ENCODE results near the gene PYY. TPM values are rescaled to one million over a fixed set of nuclear protein-coding genes. Genes with fewer than 3 reads are reported as not detected.

Gene PYY
- polyA plus RNA-seq, 1 donor: 36.2 TPM

GRCh38 chr17:43907425-43907981, 46.2 kb downstream of the PYY start, which contains the start of gene MPP2:
MPP2 (minus strand) TSS chr17:43907536; CDS start chr17:43904460, 3,076 bp downstream.
- Histone ChIP-seq H3K27ac (ENCODE audit: low read length) (peak within 1 kb of the TSS; percentile 48), H3K4me3 (ENCODE audit: low read length) (peak within 1 kb of the TSS; percentile 61), H3K4me1 (ENCODE audit: control insufficient read depth, insufficient read depth, low read length) (peaks cover 25% of the 10 kb centered on the region), H3K9me3 (ENCODE audit: control insufficient read depth, low read depth, low read length) (no peaks in the 10 kb centered on the region), H3K27me3 (ENCODE audit: control insufficient read depth, insufficient read depth, low read length) (peaks cover 67% of the 10 kb centered on the region), H3K36me3 (ENCODE audit: control insufficient read depth, insufficient read depth, low read length) (no peaks in the 10 kb centered on the region)
- WGBS (ENCODE audit: insufficient coverage, low lambda C conversion rate): 10% methylated on average over 4 of the region's 36 CpGs
- DNase-seq: peak in 1 of 2 donors; percentile 80

DNA sequence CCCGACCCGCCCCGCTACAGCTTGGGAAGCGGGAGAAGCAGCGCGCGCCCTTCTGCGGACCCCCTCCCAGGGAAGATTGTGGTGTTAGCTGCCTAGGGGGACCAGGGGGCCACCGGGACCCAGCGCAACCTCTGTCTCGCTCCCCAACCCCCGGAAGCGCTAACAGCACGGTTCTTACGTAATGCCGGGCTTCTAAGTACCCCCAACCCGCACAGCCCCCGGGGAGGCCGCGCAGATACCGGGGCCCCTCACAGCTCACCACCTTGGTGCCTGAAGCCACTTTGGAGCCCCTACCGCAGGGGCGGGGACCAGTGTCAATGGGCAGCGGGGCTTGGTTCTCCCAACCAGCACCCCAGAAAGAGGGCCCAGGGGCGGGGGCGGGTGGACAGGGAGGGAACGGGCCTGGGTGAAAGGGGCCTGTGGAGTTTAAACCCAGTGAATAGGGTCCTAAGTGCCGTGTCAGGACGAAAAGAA, 46.8 kb downstream of the PYY start:
- Histone ChIP-seq H3K27me3 (ENCODE audit: control insufficient read depth, insufficient read depth, low read length) (peaks cover 67% of the 10 kb centered on the region), H3K4me3 (ENCODE audit: low read length) (peak overlapping the region; percentile 61), H3K9me3 (ENCODE audit: control insufficient read depth, low read depth, low read length) (no peaks in the 10 kb centered on the region), H3K36me3 (ENCODE audit: control insufficient read depth, insufficient read depth, low read length) (no peaks in the 10 kb centered on the region), H3K4me1 (ENCODE audit: control insufficient read depth, insufficient read depth, low read length) (peaks cover 25% of the 10 kb centered on the region), H3K27ac (ENCODE audit: low read length) (peak overlapping the region; percentile 48)
- WGBS (ENCODE audit: insufficient coverage, low lambda C conversion rate): no CpG with 5 or more reads among the region's 29 CpGs
- DNase-seq: peak in 1 of 2 donors; percentile 17

DNA sequence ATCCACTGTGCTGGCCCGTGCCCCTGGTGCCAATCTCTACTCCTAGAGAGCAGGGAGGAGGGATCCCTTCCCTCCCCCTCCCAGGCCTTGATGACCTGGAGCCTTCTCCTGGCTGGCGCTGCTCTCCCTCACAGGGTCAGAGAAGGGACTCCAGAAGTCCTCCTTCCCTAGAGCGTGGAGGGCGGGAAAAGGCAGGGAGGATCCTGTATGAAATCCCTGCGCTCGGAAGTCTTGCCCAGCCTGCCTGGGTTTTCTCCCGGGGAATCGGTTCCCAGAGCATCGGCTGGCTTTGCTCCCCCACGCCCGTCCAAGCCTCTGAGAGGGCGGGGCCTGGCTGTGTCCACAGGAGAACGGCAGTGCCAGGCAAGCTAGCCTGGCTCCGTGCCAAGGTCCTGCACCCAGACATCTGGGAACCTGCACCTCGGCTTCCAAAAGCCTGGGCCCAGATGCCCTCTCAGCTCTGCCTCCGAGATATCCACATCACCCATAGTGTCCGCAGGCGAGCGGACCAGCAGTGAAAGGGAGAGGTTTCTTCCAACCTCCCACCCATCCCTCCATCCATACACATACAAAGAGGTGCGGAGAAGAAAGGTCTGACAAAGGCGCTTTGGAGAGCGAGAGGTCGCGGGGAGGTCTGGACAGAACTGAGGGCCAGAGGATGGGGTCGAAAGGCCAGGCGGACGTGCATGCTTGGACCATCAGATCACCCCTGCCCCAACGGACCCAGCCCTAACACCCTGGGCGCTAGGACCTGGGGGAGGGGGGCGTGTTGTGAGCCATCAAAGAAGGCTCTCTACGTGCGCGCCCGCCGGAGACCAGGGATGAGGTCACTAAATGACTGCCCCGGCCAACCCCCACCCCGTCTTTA, 47.5 kb downstream of the PYY start:
- Histone ChIP-seq H3K27ac (ENCODE audit: low read length) (peak overlapping the region; percentile 2), H3K9me3 (ENCODE audit: control insufficient read depth, low read depth, low read length) (no peaks in the 10 kb centered on the region), H3K27me3 (ENCODE audit: control insufficient read depth, insufficient read depth, low read length) (peaks cover 62% of the 10 kb centered on the region), H3K36me3 (ENCODE audit: control insufficient read depth, insufficient read depth, low read length) (no peaks in the 10 kb centered on the region), H3K4me1 (ENCODE audit: control insufficient read depth, insufficient read depth, low read length) (peaks cover 26% of the 10 kb centered on the region), H3K4me3 (ENCODE audit: low read length) (peak overlapping the region; percentile 61)
- WGBS (ENCODE audit: insufficient coverage, low lambda C conversion rate): no CpG with 5 or more reads among the region's 37 CpGs
- DNase-seq: peak in 1 of 2 donors; percentile 60

DNA sequence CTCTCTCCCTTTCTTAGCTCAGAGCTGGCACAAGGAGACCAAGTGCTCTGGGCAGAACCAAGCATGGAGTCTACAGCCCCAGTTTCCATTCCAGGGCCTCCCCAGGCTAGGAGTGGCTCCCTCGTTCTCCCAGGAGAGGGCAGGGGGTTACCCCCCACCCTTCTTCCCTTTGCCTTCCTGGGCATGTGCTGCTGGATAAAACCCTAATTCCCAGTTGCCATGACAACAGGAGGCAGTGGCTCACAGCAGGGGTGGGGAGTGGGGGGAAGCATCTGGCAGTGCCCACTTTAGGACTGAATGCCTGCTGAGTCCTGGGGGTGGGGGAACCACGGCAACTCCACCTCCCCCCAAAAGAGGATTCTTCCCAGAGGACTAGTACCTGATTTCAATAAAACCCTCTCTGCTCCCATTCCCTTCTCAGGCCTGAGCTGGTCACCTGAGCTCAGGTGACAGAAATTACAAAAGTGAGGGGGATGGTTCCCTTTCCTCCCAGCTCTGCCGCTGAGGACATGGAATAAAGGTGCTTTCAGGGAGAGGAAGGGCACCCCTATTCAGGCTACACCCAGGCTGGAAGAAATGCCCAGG, 48.2 kb downstream of the PYY start:
- Histone ChIP-seq H3K4me3 (ENCODE audit: low read length) (no peak overlapping the region), H3K9me3 (ENCODE audit: control insufficient read depth, low read depth, low read length) (no peaks in the 10 kb centered on the region), H3K27me3 (ENCODE audit: control insufficient read depth, insufficient read depth, low read length) (peaks cover 66% of the 10 kb centered on the region), H3K36me3 (ENCODE audit: control insufficient read depth, insufficient read depth, low read length) (no peaks in the 10 kb centered on the region), H3K27ac (ENCODE audit: low read length) (no peak overlapping the region), H3K4me1 (ENCODE audit: control insufficient read depth, insufficient read depth, low read length) (peaks cover 33% of the 10 kb centered on the region)
- WGBS (ENCODE audit: insufficient coverage, low lambda C conversion rate): no CpG with 5 or more reads among the region's 3 CpGs
- no peak for DNase-seq

Other genes with a start within 250 kb of the PYY start
- not detected for gene SOST, start 195.1 kb downstream of the PYY start, polyA plus RNA-seq
- gene DUSP3, start 175.0 kb downstream of the PYY start, polyA plus RNA-seq: 68.7 TPM
- gene CFAP97D1, start 173.5 kb downstream of the PYY start, polyA plus RNA-seq: 0.04 TPM
- gene MPP3, start 120.8 kb downstream of the PYY start, polyA plus RNA-seq: 4.9 TPM
- 0.30 TPM for gene CD300LG, start 106.8 kb downstream of the PYY start, polyA plus RNA-seq
- gene MPP2, start 46.4 kb downstream of the PYY start, polyA plus RNA-seq: 3.4 TPM
- gene PPY, start 11.5 kb downstream of the PYY start, polyA plus RNA-seq: 0.34 TPM
- gene NAGS, start 50.7 kb upstream of the PYY start, polyA plus RNA-seq: 37.5 TPM
- gene TMEM101, start 61.0 kb upstream of the PYY start, polyA plus RNA-seq: 47.5 TPM
- 31.5 TPM for gene LSM12, start 112.7 kb upstream of the PYY start, polyA plus RNA-seq
- 57.5 TPM for gene G6PC3, start 116.8 kb upstream of the PYY start, polyA plus RNA-seq
- gene HDAC5, start 169.7 kb upstream of the PYY start, polyA plus RNA-seq: 35.9 TPM
- 3.1 TPM for gene HROB, start 188.0 kb upstream of the PYY start, polyA plus RNA-seq
- 2.5 TPM for gene ASB16, start 216.8 kb upstream of the PYY start, polyA plus RNA-seq
- gene TMUB2, start 233.0 kb upstream of the PYY start, polyA plus RNA-seq: 41.5 TPM
- gene ATXN7L3, start 245.9 kb upstream of the PYY start, polyA plus RNA-seq: 47.8 TPM